Measurements from ENCODE around the gene NCF4. TPM values are rescaled to one million over a fixed set of nuclear protein-coding genes. Genes with fewer than 3 reads are reported as not detected.

The NCF4 gene
- total and polyA plus RNA-seq, 2 donors from 2014 or later, result 4.7 to 19.4 TPM

DNA sequence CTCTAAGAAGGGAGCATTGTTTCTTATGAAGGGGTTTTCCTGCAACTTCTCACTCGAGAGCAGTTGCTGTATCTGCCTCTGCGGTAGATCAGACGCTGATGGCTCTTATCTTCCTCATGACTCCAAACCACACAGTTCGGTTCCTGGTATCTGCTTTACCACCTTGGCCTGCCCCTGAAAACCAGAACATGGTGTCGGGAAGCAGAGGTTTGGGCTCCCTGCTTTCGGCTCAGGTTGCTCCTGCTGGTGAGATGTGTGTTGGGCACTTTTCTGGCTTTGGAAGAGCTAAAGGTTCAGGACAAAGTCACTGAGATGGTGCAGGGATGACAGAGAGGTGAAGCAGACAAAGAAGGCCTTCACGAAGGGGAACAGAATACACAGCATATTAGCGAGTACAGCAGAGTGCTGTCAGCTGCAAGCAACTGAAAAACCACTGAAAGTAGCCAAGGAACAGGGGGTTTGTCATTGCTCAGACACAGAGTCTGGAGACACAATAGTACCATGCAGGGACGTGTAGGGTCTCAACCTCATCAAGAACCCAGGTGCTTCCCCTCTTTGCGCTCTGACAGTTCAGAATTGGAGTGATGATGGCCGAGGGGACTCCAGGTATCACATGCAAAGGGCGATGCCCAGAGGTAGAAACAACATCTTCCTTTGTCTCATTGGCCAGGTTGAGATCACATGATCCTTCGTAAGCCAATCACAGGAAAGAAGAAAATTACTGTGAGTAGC, 40.8 kb downstream of the NCF4 start:
- no peak for TF ChIP-seq CTCF (IDR thresholded peaks at IDR 0.05; ENCODE audit: borderline replicate concordance, extremely low read depth, insufficient read depth)
- H3K36me3 ChIP-seq (ENCODE audit: control insufficient read depth in 2 of 3, insufficient read depth in 3 of 3, low read length in 3 of 3), result no peaks in the 10 kb centered on the region
- no peaks in the 10 kb centered on the region for H3K4me1 ChIP-seq (ENCODE audit: control insufficient read depth in 2 of 3, insufficient read depth in 2 of 3, low read depth in 1 of 3, low read length in 3 of 3)
- DNase-seq, result no peak
- no peak overlapping the region for H3K27ac ChIP-seq (ENCODE audit: low read depth in 2 of 2, low read length in 2 of 2)
- intact Hi-C loops (cut with DNase I), result no loop called here
- no peaks in the 10 kb centered on the region for H3K27me3 ChIP-seq (ENCODE audit: control insufficient read depth, insufficient read depth, low read length)
- peaks cover 0 to 2% (median 0%) of the 10 kb centered on the region in 3 donors for H3K9me3 ChIP-seq (ENCODE audit: control insufficient read depth in 2 of 3, insufficient read depth in 1 of 3, low read length in 3 of 3)
- no peak overlapping the region for H3K4me3 ChIP-seq (ENCODE audit: low read length in 3 of 3)
- no peak overlapping the region for H3K9ac ChIP-seq (ENCODE audit: low read length in 3 of 3)
- FAIRE-seq, result no peak

GRCh38 chr22:36902143-36902926, 41.5 kb downstream of the NCF4 start:
- no peak overlapping the region for H3K4me3 ChIP-seq (ENCODE audit: low read length in 3 of 3)
- no peaks in the 10 kb centered on the region for H3K36me3 ChIP-seq (ENCODE audit: control insufficient read depth in 2 of 3, insufficient read depth in 3 of 3, low read length in 3 of 3)
- H3K9me3 ChIP-seq (ENCODE audit: control insufficient read depth in 2 of 3, insufficient read depth in 1 of 3, low read length in 3 of 3), result peaks cover 0 to 2% (median 0%) of the 10 kb centered on the region in 3 donors
- H3K27me3 ChIP-seq (ENCODE audit: control insufficient read depth, insufficient read depth, low read length), result no peaks in the 10 kb centered on the region
- no peak overlapping the region for H3K27ac ChIP-seq (ENCODE audit: low read depth in 2 of 2, low read length in 2 of 2)
- DNase-seq (no peak), FAIRE-seq (no peak)
- no peak for TF ChIP-seq CTCF (IDR thresholded peaks at IDR 0.05; ENCODE audit: borderline replicate concordance, extremely low read depth, insufficient read depth)
- intact Hi-C loops (cut with DNase I), result no loop called here
- H3K9ac ChIP-seq (ENCODE audit: low read length in 3 of 3), result no peak overlapping the region
- no peaks in the 10 kb centered on the region for H3K4me1 ChIP-seq (ENCODE audit: control insufficient read depth in 2 of 3, insufficient read depth in 2 of 3, low read depth in 1 of 3, low read length in 3 of 3)

- Histone ChIP-seq H3K27ac (ENCODE audit: low read depth in 2 of 2, low read length in 2 of 2) (no peak overlapping the region), H3K4me3 (ENCODE audit: low read length in 3 of 3) (no peak overlapping the region), H3K27me3 (ENCODE audit: control insufficient read depth, insufficient read depth, low read length) (no peaks in the 10 kb centered on the region), H3K36me3 (ENCODE audit: control insufficient read depth in 2 of 3, insufficient read depth in 3 of 3, low read length in 3 of 3) (no peaks in the 10 kb centered on the region), H3K4me1 (ENCODE audit: control insufficient read depth in 2 of 3, insufficient read depth in 2 of 3, low read depth in 1 of 3, low read length in 3 of 3) (no peaks in the 10 kb centered on the region), H3K9ac (ENCODE audit: low read length in 3 of 3) (no peak overlapping the region), H3K9me3 (ENCODE audit: control insufficient read depth in 2 of 3, insufficient read depth in 1 of 3, low read length in 3 of 3) (peaks cover 0 to 2% (median 0%) of the 10 kb centered on the region in 3 donors)
- intact Hi-C loops (cut with DNase I), result no loop called here
- FAIRE-seq (no peak), DNase-seq (peak in 1 of 5 donors; percentile 18)
- TF ChIP-seq CTCF (IDR thresholded peaks at IDR 0.05; ENCODE audit: borderline replicate concordance, extremely low read depth, insufficient read depth), result no peak
Observed at GRCh38 chr22:36904260-36904880, 43.6 kb downstream of the NCF4 start.

All from kidney (tissue), 14 donors.